Measurements from ENCODE around the gene GAP43. TPM values are rescaled to one million over a fixed set of nuclear protein-coding genes. Genes with fewer than 3 reads are reported as not detected.

GAP43 gene
- total RNA-seq, 3 donors from 2014 or later: 0.96 to 13.6 (median 1.1) TPM

GRCh38 chr3:115673881-115674280 lies 50.6 kb downstream of the GAP43 start:
- DNase-seq (no peak), ATAC-seq (no peak)
- H3K4me1 ChIP-seq (ENCODE audit: low read depth): no peaks in the 10 kb centered on the region

DNA sequence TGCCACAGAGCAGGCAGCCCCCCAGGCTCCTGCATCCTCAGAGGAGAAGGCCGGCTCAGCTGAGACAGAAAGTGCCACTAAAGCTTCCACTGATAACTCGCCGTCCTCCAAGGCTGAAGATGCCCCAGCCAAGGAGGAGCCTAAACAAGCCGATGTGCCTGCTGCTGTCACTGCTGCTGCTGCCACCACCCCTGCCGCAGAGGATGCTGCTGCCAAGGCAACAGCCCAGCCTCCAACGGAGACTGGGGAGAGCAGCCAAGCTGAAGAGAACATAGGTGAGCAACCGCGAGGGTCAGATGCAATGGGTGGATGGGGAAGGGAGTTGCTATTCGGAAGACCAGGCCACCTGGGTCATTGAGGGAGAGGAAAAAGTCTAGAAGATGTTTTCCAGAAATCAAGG lies 53.0 kb downstream of the GAP43 start:
- Histone ChIP-seq H3K9me3 (no peaks in the 10 kb centered on the region), H3K4me3 (no peak overlapping the region), H3K4me1 (ENCODE audit: low read depth) (no peaks in the 10 kb centered on the region), H3K36me3 (ENCODE audit: low read depth) (no peaks in the 10 kb centered on the region)
- no peak for DNase-seq
- intact Hi-C loops (cut with DNase I, micrococcal nuclease): no loop called here
- no peak for ATAC-seq
- TF ChIP-seq, protein P1, sequence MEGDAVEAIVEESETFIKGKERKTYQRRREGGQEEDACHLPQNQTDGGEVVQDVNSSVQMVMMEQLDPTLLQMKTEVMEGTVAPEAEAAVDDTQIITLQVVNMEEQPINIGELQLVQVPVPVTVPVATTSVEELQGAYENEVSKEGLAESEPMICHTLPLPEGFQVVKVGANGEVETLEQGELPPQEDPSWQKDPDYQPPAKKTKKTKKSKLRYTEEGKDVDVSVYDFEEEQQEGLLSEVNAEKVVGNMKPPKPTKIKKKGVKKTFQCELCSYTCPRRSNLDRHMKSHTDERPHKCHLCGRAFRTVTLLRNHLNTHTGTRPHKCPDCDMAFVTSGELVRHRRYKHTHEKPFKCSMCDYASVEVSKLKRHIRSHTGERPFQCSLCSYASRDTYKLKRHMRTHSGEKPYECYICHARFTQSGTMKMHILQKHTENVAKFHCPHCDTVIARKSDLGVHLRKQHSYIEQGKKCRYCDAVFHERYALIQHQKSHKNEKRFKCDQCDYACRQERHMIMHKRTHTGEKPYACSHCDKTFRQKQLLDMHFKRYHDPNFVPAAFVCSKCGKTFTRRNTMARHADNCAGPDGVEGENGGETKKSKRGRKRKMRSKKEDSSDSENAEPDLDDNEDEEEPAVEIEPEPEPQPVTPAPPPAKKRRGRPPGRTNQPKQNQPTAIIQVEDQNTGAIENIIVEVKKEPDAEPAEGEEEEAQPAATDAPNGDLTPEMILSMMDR (IDR thresholded peaks at IDR 0.05): no peak

More at GRCh38 chr3:115673881-115674280, 50.6 kb downstream of the GAP43 start:
- TF ChIP-seq, protein P1 (IDR thresholded peaks at IDR 0.05): no peak
- no peaks in the 10 kb centered on the region for H3K9me3 ChIP-seq
- no peak overlapping the region for H3K4me3 ChIP-seq
- intact Hi-C loops (cut with DNase I, micrococcal nuclease): no loop called here
- no peaks in the 10 kb centered on the region for H3K36me3 ChIP-seq (ENCODE audit: low read depth)

GRCh38 chr3:115680803-115681345 lies 57.6 kb downstream of the GAP43 start:
- no peak for ATAC-seq
- H3K4me3 ChIP-seq: no peak overlapping the region
- intact Hi-C loops (cut with DNase I, micrococcal nuclease): no loop called here
- TF ChIP-seq, protein P1 (IDR thresholded peaks at IDR 0.05): no peak
- no peaks in the 10 kb centered on the region for H3K9me3 ChIP-seq
- H3K36me3 ChIP-seq (ENCODE audit: low read depth): no peaks in the 10 kb centered on the region
- DNase-seq: no peak
- H3K4me1 ChIP-seq (ENCODE audit: low read depth): no peaks in the 10 kb centered on the region

DNA sequence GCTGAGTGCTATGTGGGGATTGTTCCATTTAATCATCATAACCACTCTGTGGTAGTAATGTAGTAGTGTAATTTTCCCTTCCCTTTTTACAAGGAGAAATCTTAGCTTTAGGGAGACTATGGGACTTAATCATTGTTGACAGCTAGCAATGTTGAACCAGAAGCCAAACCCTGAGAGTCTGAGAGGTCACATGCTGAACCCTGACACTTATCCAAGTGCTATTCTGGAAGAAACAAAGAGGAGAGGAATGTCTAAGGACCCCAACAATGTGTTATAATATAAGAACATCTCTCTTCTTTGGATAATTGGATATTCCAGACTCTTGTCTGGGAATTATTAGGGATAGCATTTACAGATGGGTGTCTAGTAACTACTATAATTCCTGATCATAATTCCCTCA lies 58.4 kb downstream of the GAP43 start:
- no peaks in the 10 kb centered on the region for H3K9me3 ChIP-seq
- TF ChIP-seq, protein P1 (IDR thresholded peaks at IDR 0.05): no peak
- H3K4me3 ChIP-seq: no peak overlapping the region
- intact Hi-C loops (cut with DNase I, micrococcal nuclease): no loop called here
- no peak for DNase-seq
- no peaks in the 10 kb centered on the region for H3K4me1 ChIP-seq (ENCODE audit: low read depth)
- no peak for ATAC-seq
- no peaks in the 10 kb centered on the region for H3K36me3 ChIP-seq (ENCODE audit: low read depth)

GRCh38 chr3:115683305-115683704 lies 60.0 kb downstream of the GAP43 start:
- DNase-seq (no peak), ATAC-seq (no peak)
- Histone ChIP-seq H3K9me3 (no peaks in the 10 kb centered on the region), H3K36me3 (ENCODE audit: low read depth) (no peaks in the 10 kb centered on the region), H3K4me3 (no peak overlapping the region), H3K4me1 (ENCODE audit: low read depth) (no peaks in the 10 kb centered on the region)
- TF ChIP-seq, protein P1 (IDR thresholded peaks at IDR 0.05): no peak
- intact Hi-C loops (cut with DNase I, micrococcal nuclease): no loop called here

GRCh38 chr3:115683773-115684172 lies 60.5 kb downstream of the GAP43 start:
- H3K9me3 ChIP-seq: no peaks in the 10 kb centered on the region
- ATAC-seq: no peak
- no peaks in the 10 kb centered on the region for H3K36me3 ChIP-seq (ENCODE audit: low read depth)
- TF ChIP-seq, protein P1 (IDR thresholded peaks at IDR 0.05): no peak
- intact Hi-C loops (cut with DNase I, micrococcal nuclease): no loop called here
- H3K4me1 ChIP-seq (ENCODE audit: low read depth): no peaks in the 10 kb centered on the region
- DNase-seq: no peak
- H3K4me3 ChIP-seq: no peak overlapping the region
